HepG2 (cell line): ENCODE measurements around the gene KLHL40. TPM values are rescaled to one million over a fixed set of nuclear protein-coding genes. Genes with fewer than 3 reads are reported as not detected.

Experiments used
- ATAC-seq: fragments of 200-7000 bp; cut with Tn5 transposase; 3 replicates; pipeline ENCODE4 v1.9.1; 2020; ENCODE audit warnings: mild to moderate bottlenecking, moderate library complexity
- BruUV-seq: library from RNA; stranded (reverse); fragments of 400-500 nt; replicated peaks from 2 replicates; lab custom pipeline; 2021; lab: Mats Ljungman, UMichigan
- CTCF ChIA-PET: fragments of 300-600 bp; formaldehyde crosslinking; extraction: SDS; loops from one replicate; lab custom pipeline; 2021; ENCODE audit warnings: low total read pairs, inconsistent platforms, low intra/inter-chr PET ratio; lab: Yijun Ruan, JAX
- POLR2A ChIA-PET: fragments of 350-600 bp; sonication (Branson Sonifier 250); formaldehyde crosslinking; loops from one replicate; lab custom pipeline; 2020; ENCODE audit warnings: antibody characterized with exemption, inconsistent platforms; lab: Yijun Ruan, JAX
- DNase-seq: peaks from one replicate; pipeline ENCODE4 v3.0.0-alpha.2; 2015; ENCODE audit warnings: low spot score
- FAIRE-seq: peaks from 3 replicates; lab custom pipeline; 2011; peaks lifted over from hg19 to GRCh38; lab: Jason Lieb, UNC
- H2AFZ ChIP-seq: one replicate; pipeline ENCODE4 v1.6.1; 2011; ENCODE audit warnings: low read length, inconsistent platforms
- H3K27ac ChIP-seq: fragments of 300-600 bp; 3 replicates; pipeline ENCODE4 v1.8.0; 2011; ENCODE audit warnings: mixed run types, mild to moderate bottlenecking, mixed read lengths, low read length, inconsistent platforms; ENCODE audit not compliant: insufficient read depth; ENCODE audit errors: extremely low read length
- H3K27me3 ChIP-seq, 2 experiments: fragments of 200-600 bp in 1 of 2; 2 replicates in 1 of 2; 3 replicates in 1 of 2; pipeline versions ENCODE4 v1.6.0 to v1.8.0; 2011; ENCODE audit warnings: low read length in 2 of 2, mild to moderate bottlenecking in 2 of 2, moderate library complexity in 2 of 2, inconsistent platforms in 1 of 2; ENCODE audit not compliant: insufficient read depth in 2 of 2, control insufficient read depth in 1 of 2
- H3K36me3 ChIP-seq, 2 experiments: fragments of 200-600 bp in 1 of 2; replicated peaks in 1 of 2; 2 replicates in 1 of 2; 3 replicates in 1 of 2; pipeline versions ENCODE4 v1.5.1 to v1.8.0; 2011; ENCODE audit warnings: low read length in 2 of 2, inconsistent platforms in 1 of 2; ENCODE audit not compliant: insufficient read depth in 2 of 2, control insufficient read depth in 1 of 2
- H3K4me1 ChIP-seq: 2 replicates; pipeline ENCODE4 v1.5.1; 2012; ENCODE audit warnings: low read length, inconsistent platforms; ENCODE audit not compliant: insufficient read depth
- H3K4me2 ChIP-seq: 2 replicates; pipeline ENCODE4 v1.6.0; 2011; ENCODE audit warnings: low read depth, low read length, inconsistent platforms
- H3K4me3 ChIP-seq, 3 experiments: fragments of 200-600 bp in 1 of 3; sonication (generic), shearing (Covaris generic) in 1 of 3; replicated peaks in 1 of 3; 2 replicates each; pipeline ENCODE4 v1.5.1; 2011 to 2016; ENCODE audit warnings: low read length in 3 of 3, inconsistent platforms in 2 of 3, low read depth in 2 of 3, mild to moderate bottlenecking in 2 of 3, control low read depth in 1 of 3, mixed read lengths in 1 of 3; ENCODE audit not compliant: insufficient read depth in 1 of 3
- H3K79me2 ChIP-seq: one replicate; pipeline ENCODE4 v1.6.1; 2011; ENCODE audit warnings: low read length, inconsistent platforms; ENCODE audit not compliant: insufficient read depth
- H3K9ac ChIP-seq: 2 replicates; pipeline ENCODE4 v1.6.0; 2011; ENCODE audit warnings: mild to moderate bottlenecking, low read depth, low read length, inconsistent platforms; ENCODE audit not compliant: insufficient read depth
- H3K9me3 ChIP-seq: 2 replicates; pipeline ENCODE4 v1.5.1; 2012; ENCODE audit warnings: mild to moderate bottlenecking, low read length
- H4K20me1 ChIP-seq: 2 replicates; pipeline ENCODE4 v1.6.0; 2011; ENCODE audit warnings: inconsistent platforms, mild to moderate bottlenecking, low read length, moderate library complexity; ENCODE audit not compliant: insufficient read depth
- BRCA1 ChIP-seq: sonication (generic); formaldehyde crosslinking; IDR thresholded peaks from 2 replicates; pipeline ENCODE4 v1.4.0; 2020; ENCODE audit warnings: missing genetic modification reagents
- ESRRA ChIP-seq: sonication (generic); formaldehyde crosslinking; IDR thresholded peaks from 2 replicates; pipeline ENCODE4 v1.5.1; 2020; ENCODE audit warnings: mild to moderate bottlenecking, low read depth, missing genetic modification reagents
- FUBP1 ChIP-seq: sonication (generic); formaldehyde crosslinking; IDR thresholded peaks from 2 replicates; pipeline ENCODE4 v1.5.1; 2020; ENCODE audit warnings: missing genetic modification reagents, mild to moderate bottlenecking, borderline replicate concordance
- MBD4 ChIP-seq: IDR thresholded peaks from 2 replicates; pipeline ENCODE4 v1.6.1; 2012; ENCODE audit warnings: low read length, inconsistent platforms, borderline replicate concordance
- RBM22 ChIP-seq: fragments of 200-400 bp; formaldehyde crosslinking; optimal IDR thresholded peaks from 2 replicates; pipeline ENCODE3; 2017; ENCODE audit warnings: mild to moderate bottlenecking, low read length, moderate library complexity
- SIX4 ChIP-seq: sonication (generic); formaldehyde crosslinking; IDR thresholded peaks from 2 replicates; pipeline ENCODE4 v1.4.0; 2020; ENCODE audit warnings: missing genetic modification reagents
- TARDBP ChIP-seq: sonication (generic); formaldehyde crosslinking; IDR thresholded peaks from 2 replicates; pipeline ENCODE4 v1.8.0; 2022; ENCODE audit warnings: mild to moderate bottlenecking, missing genetic modification reagents
- ZNF20 ChIP-seq: sonication (generic); formaldehyde crosslinking; IDR thresholded peaks from 2 replicates; pipeline ENCODE4 v1.4.0; 2020; ENCODE audit warnings: mild to moderate bottlenecking, moderate library complexity, missing genetic modification reagents
- ZNF468 ChIP-seq: sonication (generic); formaldehyde crosslinking; IDR thresholded peaks from 2 replicates; pipeline ENCODE4 v1.8.0; 2022; ENCODE audit warnings: mild to moderate bottlenecking, moderate library complexity, missing genetic modification reagents
- ZNF687 ChIP-seq: sonication (generic); formaldehyde crosslinking; IDR thresholded peaks from 2 replicates; pipeline ENCODE4 v1.5.1; 2020; ENCODE audit warnings: mild to moderate bottlenecking, missing genetic modification reagents, moderate library complexity
- ZNF841 ChIP-seq: sonication (generic); formaldehyde crosslinking; IDR thresholded peaks from 2 replicates; pipeline ENCODE4 v1.8.1; 2023; ENCODE audit warnings: missing genetic modification reagents, borderline replicate concordance
- ZSCAN30 ChIP-seq: sonication (generic); formaldehyde crosslinking; IDR thresholded peaks from 2 replicates; pipeline ENCODE4 v1.5.0; 2020; ENCODE audit warnings: mild to moderate bottlenecking, missing genetic modification reagents
- WGBS: methylation state at CpG from one replicate; pipeline ENCODE4 v1.1.6; 2017; ENCODE audit warnings: low lambda C conversion rate; 5-methylcytosine and 5-hydroxymethylcytosine counted together
- in situ Hi-C: cut with HindIII; loops from 2 replicates; pipeline ENCODE4 v1.10.0; 2017; ENCODE audit warnings: low pct_unique_long_range_greater_than_20kb; ENCODE audit not compliant: extremely low pct_ligation_motif_present
- intact Hi-C: fragments of 100-400 bp; cut with micrococcal nuclease; formaldehyde crosslinking; loops from one replicate; pipeline ENCODE4 v1.10.0; 2022; ENCODE audit not compliant: unreplicated experiment
- polyA plus RNA-seq, 8 experiments: library from polyadenylated mRNA; depleted of rRNA in 3 of 8; stranded (reverse) in 7 of 8; unstranded in 1 of 8; fragments of >200 nt; fragmentation: Illumina TruSeq in 4 of 8; extraction: Trizol in 4 of 8; gene quantifications; 2 replicates each; pipeline versions ENCODE4 v1.2.1 to v1.2.3, GENCODE V29; 2011 to 2016; ENCODE audit warnings: low read depth in 4 of 8, missing spikeins in 1 of 8, mixed read lengths in 1 of 8; ENCODE audit not compliant: insufficient read depth in 1 of 8
- total RNA-seq, 5 experiments: library from RNA; depleted of rRNA; stranded (reverse); fragments of >200 nt; fragmentation: Illumina TruSeq; extraction: Trizol; gene quantifications; 2 replicates each; pipeline ENCODE4 v1.2.3, GENCODE V29; 2016; ENCODE audit warnings: low read depth in 1 of 5

KLHL40 gene
- total and polyA plus RNA-seq, 2 of the 13 experiments (the other 11 are each of a cell fraction or from before 2014, with no cell fraction given) = not detected

GRCh38 chr3:42640771-42641370, 44.5 kb upstream of the KLHL40 start:
- H3K27me3 ChIP-seq = no peaks in the 10 kb centered on the region
- no peak overlapping the region for H3K9ac ChIP-seq
- peaks cover 32 to 88% of the 10 kb centered on the region in 2 experiments for H3K36me3 ChIP-seq
- no peaks in the 10 kb centered on the region for H3K9me3 ChIP-seq
- FAIRE-seq = no peak
- no peak for DNase-seq
- in situ Hi-C loops = no loop called here
- no peak for ATAC-seq
- no TSS peak for BruUV-seq
- no peak overlapping the region for H3K27ac ChIP-seq
- WGBS = 98% methylated on average over 6 of the region's 6 CpGs
- intact Hi-C loops = no loop called here
- no peaks in the 10 kb centered on the region for H4K20me1 ChIP-seq
- H3K4me3 ChIP-seq = no peak overlapping the region
- no peak overlapping the region for H2AFZ ChIP-seq
- no peak for TF ChIP-seq ZNF468
- TF ChIP-seq BRCA1 (CRISPR knock-in tag) = no peak
- peak; percentile 60 for TF ChIP-seq RBM22
- TF ChIP-seq MBD4 = no peak
- no peak overlapping the region for H3K4me2 ChIP-seq
- no peaks in the 10 kb centered on the region for H3K4me1 ChIP-seq
- no peaks in the 10 kb centered on the region for H3K79me2 ChIP-seq
- POLR2A ChIA-PET = no interaction called here
- CTCF ChIA-PET = no interaction called here

DNA sequence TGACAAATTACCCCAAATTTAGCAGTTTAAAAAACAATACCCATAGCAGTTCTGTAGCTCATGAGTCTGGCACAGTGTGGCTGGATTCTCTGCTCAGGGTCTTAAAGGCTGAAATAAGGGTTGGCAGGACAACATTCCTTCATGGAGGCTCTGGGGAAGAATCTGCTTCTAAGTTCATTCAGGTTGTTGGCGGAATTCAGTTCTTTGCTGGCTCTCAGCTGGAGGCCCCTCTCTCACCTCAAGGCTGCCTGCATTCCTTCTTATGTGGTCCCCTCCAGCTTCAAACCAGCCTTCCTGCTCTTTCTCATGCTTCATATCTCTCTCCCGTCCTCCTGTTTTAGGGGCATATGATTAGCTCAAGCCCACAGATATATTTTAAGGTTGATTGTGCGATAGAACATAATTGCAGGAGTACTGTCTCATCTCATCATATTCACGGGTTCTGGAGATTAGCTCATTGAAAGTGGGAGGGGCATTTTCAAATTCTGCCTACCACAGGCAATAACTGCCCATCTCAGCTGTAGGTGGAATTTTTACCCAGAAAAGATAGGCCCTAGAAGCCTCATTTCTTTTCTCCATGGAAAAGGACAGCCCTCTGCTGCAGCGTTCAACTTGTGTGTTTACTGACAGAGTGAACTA, 37.4 kb upstream of the KLHL40 start:
- FAIRE-seq = no peak
- POLR2A ChIA-PET = interaction anchor here (0.9 kb wide), 1 partner anchor 48 kb away, joined by 4 read pairs; the partner anchor contains the start of gene NKTR
- TF ChIP-seq SIX4 (no peak), TARDBP (CRISPR knock-in tag) (no peak), ZSCAN30 (CRISPR knock-in tag) (no peak), ESRRA (CRISPR knock-in tag) (no peak), FUBP1 (CRISPR knock-in tag) (no peak), ZNF687 (CRISPR knock-in tag) (no peak), ZNF841 (no peak), ZNF20 (CRISPR knock-in tag) (no peak)

More for the DNA sequence above, 37.4 kb upstream of the KLHL40 start:
- Histone ChIP-seq H3K9ac (no peak overlapping the region), H2AFZ (no peak overlapping the region), H3K4me2 (no peak overlapping the region), H4K20me1 (no peaks in the 10 kb centered on the region), H3K27ac (no peak overlapping the region), H3K36me3 (peaks cover 14 to 42% of the 10 kb centered on the region in 2 experiments), H3K9me3 (no peaks in the 10 kb centered on the region), H3K4me3 (no peak overlapping the region), H3K4me1 (peaks cover 18% of the 10 kb centered on the region), H3K27me3 (no peaks in the 10 kb centered on the region), H3K79me2 (peaks cover 4% of the 10 kb centered on the region)
- ATAC-seq (no peak), DNase-seq (no peak)
- in situ Hi-C loops = no loop called here
- 93% methylated on average over 5 of the region's 5 CpGs for WGBS
- CTCF ChIA-PET = no interaction called here
- BruUV-seq = TSS peak; percentile 45
- intact Hi-C loops = no loop called here
